Suppressor macrophage treated with lipopolysaccharide for 1 hour (primary cell): Measurements from ENCODE around the gene SCUBE2.

Experiments used
- DNase-seq, 3 donors: peaks; one replicate each; pipeline ENCODE4 v3.0.0-alpha.2; 2020 to 2022

Gene SCUBE2

GRCh38 chr11:9073466-9074225 is 17.8 kb downstream of the SCUBE2 start:
- peak; percentile 48 to 64 (median 59) for DNase-seq

- DNase-seq: no peak
Measured at GRCh38 chr11:9072626-9073176, 18.7 kb downstream of the SCUBE2 start.

- DNase-seq: no peak
Measured at GRCh38 chr11:9071692-9072091, 19.7 kb downstream of the SCUBE2 start.

- DNase-seq: no peak
Measured at GRCh38 chr11:9070749-9071491, 20.5 kb downstream of the SCUBE2 start.

- no peak for DNase-seq
Measured at GRCh38 chr11:9069862-9070470, 21.4 kb downstream of the SCUBE2 start.

GRCh38 chr11:9069256-9069655 is 22.1 kb downstream of the SCUBE2 start:
- DNase-seq: no peak

GRCh38 chr11:9066433-9066925 is 24.9 kb downstream of the SCUBE2 start:
- DNase-seq: no peak

- DNase-seq: no peak
Measured at GRCh38 chr11:9065607-9066432, 25.6 kb downstream of the SCUBE2 start.

- peak in 1 of 3 donors; percentile 9 for DNase-seq
Measured at GRCh38 chr11:9061807-9062206, 29.6 kb downstream of the SCUBE2 start.

- DNase-seq: peak; percentile 86 to 96 (median 93)
Measured at GRCh38 chr11:9060700-9061111, 30.7 kb downstream of the SCUBE2 start.

GRCh38 chr11:9059406-9059805 is 32.0 kb downstream of the SCUBE2 start:
- DNase-seq: no peak

- DNase-seq: no peak
Measured at GRCh38 chr11:9057888-9058287, 33.5 kb downstream of the SCUBE2 start.

GRCh38 chr11:9057007-9057406 is 34.4 kb downstream of the SCUBE2 start:
- DNase-seq: no peak

GRCh38 chr11:9056467-9056866 is 34.9 kb downstream of the SCUBE2 start:
- DNase-seq: no peak

GRCh38 chr11:9053316-9054035 is 37.9 kb downstream of the SCUBE2 start:
- DNase-seq: peak in 1 of 3 donors; percentile 13

GRCh38 chr11:9052316-9052715 is 39.1 kb downstream of the SCUBE2 start:
- no peak for DNase-seq

- no peak for DNase-seq
Measured at GRCh38 chr11:9049959-9050358, 41.4 kb downstream of the SCUBE2 start.

- no peak for DNase-seq
Measured at GRCh38 chr11:9047964-9048523, 43.4 kb downstream of the SCUBE2 start.

- no peak for DNase-seq
Measured at GRCh38 chr11:9046481-9046880, 44.9 kb downstream of the SCUBE2 start.

- no peak for DNase-seq
Measured at GRCh38 chr11:9042488-9042887, 48.9 kb downstream of the SCUBE2 start.

GRCh38 chr11:9041747-9042146 is 49.7 kb downstream of the SCUBE2 start:
- no peak for DNase-seq
